ENCODE results near the gene ONECUT1.

ONECUT1 gene

GRCh38 chr15:52803108-52803466 lies 13.0 kb upstream of the ONECUT1 start:
- no peak for ATAC-seq

GRCh38 chr15:52802110-52802509 lies 12.0 kb upstream of the ONECUT1 start:
- no peak for TF ChIP-seq TOX (CRISPR knock-in tag; IDR thresholded peaks at IDR 0.05; ENCODE audit: borderline replicate concordance)

More at GRCh38 chr15:52803108-52803466, 13.0 kb upstream of the ONECUT1 start:
- TF ChIP-seq SNAI2 (CRISPR knock-in tag; IDR thresholded peaks at IDR 0.05) (no peak), TOX (CRISPR knock-in tag; IDR thresholded peaks at IDR 0.05; ENCODE audit: borderline replicate concordance) (no peak), CSDC2 (CRISPR knock-in tag; IDR thresholded peaks at IDR 0.05) (no peak), POU6F1 (CRISPR knock-in tag; IDR thresholded peaks at IDR 0.05; ENCODE audit: borderline replicate concordance, low read depth) (no peak), ESRRG (CRISPR knock-in tag; IDR thresholded peaks at IDR 0.05) (no peak), RARB (CRISPR knock-in tag; IDR thresholded peaks at IDR 0.05) (no peak), ZC3H10 (CRISPR knock-in tag; IDR thresholded peaks at IDR 0.05) (no peak)
- TF ChIP-seq, protein P1, sequence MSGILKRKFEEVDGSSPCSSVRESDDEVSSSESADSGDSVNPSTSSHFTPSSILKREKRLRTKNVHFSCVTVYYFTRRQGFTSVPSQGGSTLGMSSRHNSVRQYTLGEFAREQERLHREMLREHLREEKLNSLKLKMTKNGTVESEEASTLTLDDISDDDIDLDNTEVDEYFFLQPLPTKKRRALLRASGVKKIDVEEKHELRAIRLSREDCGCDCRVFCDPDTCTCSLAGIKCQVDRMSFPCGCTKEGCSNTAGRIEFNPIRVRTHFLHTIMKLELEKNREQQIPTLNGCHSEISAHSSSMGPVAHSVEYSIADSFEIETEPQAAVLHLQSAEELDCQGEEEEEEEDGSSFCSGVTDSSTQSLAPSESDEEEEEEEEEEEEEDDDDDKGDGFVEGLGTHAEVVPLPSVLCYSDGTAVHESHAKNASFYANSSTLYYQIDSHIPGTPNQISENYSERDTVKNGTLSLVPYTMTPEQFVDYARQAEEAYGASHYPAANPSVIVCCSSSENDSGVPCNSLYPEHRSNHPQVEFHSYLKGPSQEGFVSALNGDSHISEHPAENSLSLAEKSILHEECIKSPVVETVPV (CRISPR knock-in tag; IDR thresholded peaks at IDR 0.05) = no peak

DNA sequence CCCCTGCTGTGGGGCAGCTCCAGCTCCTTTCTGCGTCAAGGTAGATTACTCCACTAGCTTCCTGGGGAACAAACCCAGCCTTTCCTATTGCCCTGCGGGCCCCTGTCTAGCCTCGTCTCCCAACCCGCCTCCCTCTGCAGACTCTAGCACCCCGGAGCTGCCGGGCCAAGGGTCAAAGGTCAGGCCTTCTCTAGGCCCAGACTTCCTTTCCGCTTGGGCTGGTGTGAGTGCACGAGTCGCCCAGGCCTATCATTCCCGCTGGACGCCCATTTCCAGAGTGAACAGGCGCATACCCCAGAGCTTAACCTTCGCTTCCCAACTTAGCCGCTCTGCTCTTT lies 11.6 kb upstream of the ONECUT1 start:
- ATAC-seq = no peak
- TF ChIP-seq ARNTL (CRISPR knock-in tag; IDR thresholded peaks at IDR 0.05; ENCODE audit: borderline replicate concordance, low read depth) (no peak), ZNF565 (CRISPR knock-in tag; conservative IDR thresholded peaks at IDR 0.05; ENCODE audit: low read depth) (no peak), ZNF8 (CRISPR knock-in tag; IDR thresholded peaks at IDR 0.05) (no peak), ZC3H10 (CRISPR knock-in tag; IDR thresholded peaks at IDR 0.05) (no peak), RARB (CRISPR knock-in tag; IDR thresholded peaks at IDR 0.05) (no peak), PPARA (CRISPR knock-in tag; IDR thresholded peaks at IDR 0.05; ENCODE audit: borderline replicate concordance) (no peak), ZFP3 (CRISPR knock-in tag; IDR thresholded peaks at IDR 0.05) (no peak), TCF4 (CRISPR knock-in tag; IDR thresholded peaks at IDR 0.05; ENCODE audit: borderline replicate concordance) (no peak), CSDC2 (CRISPR knock-in tag; IDR thresholded peaks at IDR 0.05) (no peak), BACH2 (CRISPR knock-in tag; IDR thresholded peaks at IDR 0.05; ENCODE audit: borderline replicate concordance) (no peak)
- TF ChIP-seq, protein P2, sequence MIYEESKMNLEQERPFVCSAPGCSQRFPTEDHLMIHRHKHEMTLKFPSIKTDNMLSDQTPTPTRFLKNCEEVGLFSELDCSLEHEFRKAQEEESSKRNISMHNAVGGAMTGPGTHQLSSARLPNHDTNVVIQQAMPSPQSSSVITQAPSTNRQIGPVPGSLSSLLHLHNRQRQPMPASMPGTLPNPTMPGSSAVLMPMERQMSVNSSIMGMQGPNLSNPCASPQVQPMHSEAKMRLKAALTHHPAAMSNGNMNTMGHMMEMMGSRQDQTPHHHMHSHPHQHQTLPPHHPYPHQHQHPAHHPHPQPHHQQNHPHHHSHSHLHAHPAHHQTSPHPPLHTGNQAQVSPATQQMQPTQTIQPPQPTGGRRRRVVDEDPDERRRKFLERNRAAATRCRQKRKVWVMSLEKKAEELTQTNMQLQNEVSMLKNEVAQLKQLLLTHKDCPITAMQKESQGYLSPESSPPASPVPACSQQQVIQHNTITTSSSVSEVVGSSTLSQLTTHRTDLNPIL (CRISPR knock-in tag; IDR thresholded peaks at IDR 0.05; ENCODE audit: low read depth) = no peak

More at GRCh38 chr15:52802110-52802509, 12.0 kb upstream of the ONECUT1 start:
- no peak for ATAC-seq

GRCh38 chr15:52800828-52801747 lies 11.0 kb upstream of the ONECUT1 start:
- ATAC-seq = no peak
- TF ChIP-seq ISL1 (CRISPR knock-in tag; IDR thresholded peaks at IDR 0.05) (no peak), OSR1 (CRISPR knock-in tag; IDR thresholded peaks at IDR 0.05) (no peak), ZNF70 (CRISPR knock-in tag; IDR thresholded peaks at IDR 0.05) (no peak), ZNF565 (CRISPR knock-in tag; conservative IDR thresholded peaks at IDR 0.05; ENCODE audit: low read depth) (no peak), ESRRG (CRISPR knock-in tag; IDR thresholded peaks at IDR 0.05) (no peak), ARNTL (CRISPR knock-in tag; IDR thresholded peaks at IDR 0.05; ENCODE audit: borderline replicate concordance, low read depth) (no peak), POU6F1 (CRISPR knock-in tag; IDR thresholded peaks at IDR 0.05; ENCODE audit: borderline replicate concordance, low read depth) (no peak), ZNF8 (CRISPR knock-in tag; IDR thresholded peaks at IDR 0.05) (no peak), ZC3H10 (CRISPR knock-in tag; IDR thresholded peaks at IDR 0.05) (no peak), TOX (CRISPR knock-in tag; IDR thresholded peaks at IDR 0.05; ENCODE audit: borderline replicate concordance) (no peak), ZFP3 (CRISPR knock-in tag; IDR thresholded peaks at IDR 0.05) (no peak), TSHZ2 (CRISPR knock-in tag; IDR thresholded peaks at IDR 0.05) (no peak), ZFP30 (CRISPR knock-in tag; IDR thresholded peaks at IDR 0.05) (no peak), PPARA (CRISPR knock-in tag; IDR thresholded peaks at IDR 0.05; ENCODE audit: borderline replicate concordance) (no peak), CSDC2 (CRISPR knock-in tag; IDR thresholded peaks at IDR 0.05) (no peak), GLIS3 (CRISPR knock-in tag; IDR thresholded peaks at IDR 0.05) (no peak), BACH2 (CRISPR knock-in tag; IDR thresholded peaks at IDR 0.05; ENCODE audit: borderline replicate concordance) (no peak)
- TF ChIP-seq, protein P2 (CRISPR knock-in tag; IDR thresholded peaks at IDR 0.05; ENCODE audit: low read depth) = no peak
- TF ChIP-seq, protein P1 (CRISPR knock-in tag; IDR thresholded peaks at IDR 0.05) = no peak

Data from SK-N-SH treated with all-trans-retinoic acid at 6 μM for 48 hours (cell line).